HEK293 (cell line): ENCODE data around the gene GRP.
A peak's percentile ranks its signal among the peaks of the same experiment; 100 is the strongest.

Source experiments
- CTCF ChIA-PET: fragments of 350-600 bp; formaldehyde crosslinking; extraction: SDS; loops from one replicate; lab custom pipeline; 2021; ENCODE audit warnings: antibody characterized with exemption; lab: Yijun Ruan, JAX
- POLR2A ChIA-PET: fragments of 300-600 bp; formaldehyde crosslinking; extraction: SDS; loops from one replicate; lab custom pipeline; 2020; ENCODE audit warnings: antibody characterized with exemption, inconsistent platforms; lab: Yijun Ruan, JAX
- H3K27ac ChIP-seq: fragments of 200-500 bp; sonication (Bioruptor generic); 2 replicates; pipeline ENCODE4 v1.5.1; 2014; ENCODE audit warnings: low read depth, low read length, control low read depth, inconsistent platforms; ENCODE audit errors: extremely low read depth
- H3K36me3 ChIP-seq, 2 experiments: fragments of 200-500 bp in 1 of 2; sonication (Bioruptor generic) in 1 of 2; 1 replicate in 1 of 2; 2 replicates in 1 of 2; pipeline ENCODE4 v1.5.1; 2014 to 2017; ENCODE audit warnings: inconsistent platforms in 2 of 2, low read length in 2 of 2; ENCODE audit not compliant: control insufficient read depth in 2 of 2, insufficient read depth in 1 of 2
- H3K4me1 ChIP-seq: fragments of 200-500 bp; sonication (Bioruptor generic); 2 replicates; pipeline ENCODE4 v1.5.1; 2014; ENCODE audit warnings: mild to moderate bottlenecking, low read length, inconsistent platforms; ENCODE audit not compliant: control insufficient read depth, insufficient read depth
- H3K4me3 ChIP-seq: 2 replicates; pipeline ENCODE4 v1.5.1; 2011; ENCODE audit warnings: low read depth, mild to moderate bottlenecking, control low read depth, low read length, moderate library complexity
- H3K9me3 ChIP-seq: fragments of 200-500 bp; sonication (Bioruptor generic); 2 replicates; pipeline ENCODE4 v1.5.1; 2014; ENCODE audit warnings: low read depth, low read length, inconsistent platforms; ENCODE audit not compliant: control insufficient read depth, insufficient read depth
- FEZF1 ChIP-seq: fragments of 450-650 bp; formaldehyde crosslinking; IDR thresholded peaks from 2 replicates; pipeline ENCODE4 v1.5.1; 2016; ENCODE audit warnings: missing biosample characterization, missing genetic modification characterization
- HOXA7 ChIP-seq: sonication (generic); formaldehyde crosslinking; IDR thresholded peaks from 2 replicates; pipeline ENCODE4 v1.8.1; 2022; ENCODE audit warnings: missing genetic modification reagents, borderline replicate concordance
- RBAK ChIP-seq: fragments of 450-650 bp; formaldehyde crosslinking; IDR thresholded peaks from 2 replicates; pipeline ENCODE4 v1.5.1; 2016; ENCODE audit warnings: missing biosample characterization, missing genetic modification characterization
- SETDB1 ChIP-seq: IDR thresholded peaks from one replicate; pipeline ENCODE4 v1.6.1; 2017; ENCODE audit warnings: mild to moderate bottlenecking, low read length, moderate library complexity, mixed read lengths; ENCODE audit not compliant: insufficient read length
- SP3 ChIP-seq: fragments of 450-650 bp; formaldehyde crosslinking; IDR thresholded peaks from 2 replicates; pipeline ENCODE4 v1.5.1; 2016; ENCODE audit warnings: missing biosample characterization, missing genetic modification characterization
- ZIC2 ChIP-seq: fragments of 450-650 bp; formaldehyde crosslinking; IDR thresholded peaks from 2 replicates; pipeline ENCODE4 v1.5.1; 2016; ENCODE audit warnings: missing biosample characterization, missing genetic modification characterization
- ZNF112 ChIP-seq: fragments of 450-650 bp; formaldehyde crosslinking; IDR thresholded peaks from 2 replicates; pipeline ENCODE4 v1.5.0; 2017; ENCODE audit warnings: missing biosample characterization, missing genetic modification characterization
- ZNF23 ChIP-seq: fragments of 450-650 bp; formaldehyde crosslinking; IDR thresholded peaks from 2 replicates; pipeline ENCODE4 v1.5.1; 2016; ENCODE audit warnings: missing biosample characterization, missing genetic modification characterization, borderline replicate concordance
- ZNF26 ChIP-seq: fragments of 450-650 bp; formaldehyde crosslinking; IDR thresholded peaks from 2 replicates; pipeline ENCODE4 v1.5.1; 2016; ENCODE audit warnings: missing biosample characterization, missing genetic modification characterization
- ZNF266 ChIP-seq: fragments of 450-650 bp; formaldehyde crosslinking; IDR thresholded peaks from 2 replicates; pipeline ENCODE4 v1.5.1; 2016; ENCODE audit warnings: missing biosample characterization, missing genetic modification characterization, low read depth
- ZNF521 ChIP-seq: fragments of 450-650 bp; formaldehyde crosslinking; IDR thresholded peaks from 2 replicates; pipeline ENCODE4 v1.5.1; 2017; ENCODE audit warnings: missing biosample characterization, mild to moderate bottlenecking, missing genetic modification characterization
- ZNF76 ChIP-seq: fragments of 450-650 bp; formaldehyde crosslinking; IDR thresholded peaks from 2 replicates; pipeline ENCODE4; 2016; ENCODE audit warnings: low read depth, missing biosample characterization, missing genetic modification characterization, borderline replicate concordance
- TF ChIP-seq, protein P1 (sequence below): fragments of 450-650 bp; formaldehyde crosslinking; IDR thresholded peaks from 2 replicates; pipeline ENCODE4 v1.5.1; 2016; ENCODE audit warnings: missing biosample characterization, missing genetic modification characterization
- TF ChIP-seq, protein P2 (sequence below): fragments of 450-650 bp; formaldehyde crosslinking; IDR thresholded peaks from 2 replicates; pipeline ENCODE4 v1.5.1; 2017; ENCODE audit warnings: missing biosample characterization, missing genetic modification characterization

The GRP gene

GRCh38 chr18:59272891-59273758 lies 53.2 kb downstream of the GRP start, which contains the start of gene RAX:
Gene RAX (minus strand): TSS chr18:59273454. CDS start chr18:59273206, 248 bp downstream.
- H3K27ac ChIP-seq, result no peak within 1 kb of the TSS; the same call in 1 of the 2 replicates
- H3K9me3 ChIP-seq, result no peaks in the 10 kb centered on the region
- CTCF ChIA-PET, result interaction anchor here (0.6 to 7.6 kb wide), 18 partner anchors 10 to 206 kb away, joined by 3 to 41 read pairs (median 4); partner anchors contain the start of gene SEC11C
- TF ChIP-seq SP3 (tag by site-specific recombination) (peak; percentile 28; the same call in 1 of the 2 replicates), ZNF76 (tag by site-specific recombination) (no peak)
- TF ChIP-seq, all 188 proteins: peak for 1
- POLR2A ChIA-PET, result interaction anchor here (0.9 to 1.4 kb wide), 4 partner anchors 8 to 130 kb away, joined by 3 to 4 read pairs (median 4); partner anchors contain the start of gene LMAN1
- Histone ChIP-seq H3K36me3 (no peaks in the 10 kb centered on the region), H3K4me1 (no peaks in the 10 kb centered on the region), H3K4me3 (peak within 1 kb of the TSS; percentile 42)

GRCh38 chr18:59273759-59274532 lies 54.0 kb downstream of the GRP start:
- CTCF ChIA-PET, result interaction anchor here (0.6 to 7.6 kb wide), 16 partner anchors 9 to 207 kb away, joined by 3 to 41 read pairs (median 4); no protein-coding TSS in a partner anchor
- POLR2A ChIA-PET, result interaction anchor here (0.9 to 1.4 kb wide), 4 partner anchors 9 to 129 kb away, joined by 3 to 4 read pairs (median 4); partner anchors contain the start of gene LMAN1
- peak overlapping the region; percentile 27 for H3K4me3 ChIP-seq
- TF ChIP-seq HOXA7, result no peak
- TF ChIP-seq ZNF521 (tag by site-specific recombination), result no peak
- no peak for TF ChIP-seq SETDB1
- no peak for TF ChIP-seq RBAK (tag by site-specific recombination)
- TF ChIP-seq ZNF266 (tag by site-specific recombination), result no peak
- no peak for TF ChIP-seq ZNF26 (tag by site-specific recombination)
- no peak for TF ChIP-seq ZNF112 (tag by site-specific recombination)
- TF ChIP-seq, protein P1, sequence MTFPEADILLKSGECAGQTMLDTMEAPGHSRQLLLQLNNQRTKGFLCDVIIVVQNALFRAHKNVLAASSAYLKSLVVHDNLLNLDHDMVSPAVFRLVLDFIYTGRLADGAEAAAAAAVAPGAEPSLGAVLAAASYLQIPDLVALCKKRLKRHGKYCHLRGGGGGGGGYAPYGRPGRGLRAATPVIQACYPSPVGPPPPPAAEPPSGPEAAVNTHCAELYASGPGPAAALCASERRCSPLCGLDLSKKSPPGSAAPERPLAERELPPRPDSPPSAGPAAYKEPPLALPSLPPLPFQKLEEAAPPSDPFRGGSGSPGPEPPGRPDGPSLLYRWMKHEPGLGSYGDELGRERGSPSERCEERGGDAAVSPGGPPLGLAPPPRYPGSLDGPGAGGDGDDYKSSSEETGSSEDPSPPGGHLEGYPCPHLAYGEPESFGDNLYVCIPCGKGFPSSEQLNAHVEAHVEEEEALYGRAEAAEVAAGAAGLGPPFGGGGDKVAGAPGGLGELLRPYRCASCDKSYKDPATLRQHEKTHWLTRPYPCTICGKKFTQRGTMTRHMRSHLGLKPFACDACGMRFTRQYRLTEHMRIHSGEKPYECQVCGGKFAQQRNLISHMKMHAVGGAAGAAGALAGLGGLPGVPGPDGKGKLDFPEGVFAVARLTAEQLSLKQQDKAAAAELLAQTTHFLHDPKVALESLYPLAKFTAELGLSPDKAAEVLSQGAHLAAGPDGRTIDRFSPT (tag by site-specific recombination), result no peak
- H3K36me3 ChIP-seq, result no peaks in the 10 kb centered on the region
- no peak overlapping the region; the same call in 1 of the 2 replicates for H3K27ac ChIP-seq
- H3K9me3 ChIP-seq, result no peaks in the 10 kb centered on the region
- H3K4me1 ChIP-seq, result no peaks in the 10 kb centered on the region

DNA sequence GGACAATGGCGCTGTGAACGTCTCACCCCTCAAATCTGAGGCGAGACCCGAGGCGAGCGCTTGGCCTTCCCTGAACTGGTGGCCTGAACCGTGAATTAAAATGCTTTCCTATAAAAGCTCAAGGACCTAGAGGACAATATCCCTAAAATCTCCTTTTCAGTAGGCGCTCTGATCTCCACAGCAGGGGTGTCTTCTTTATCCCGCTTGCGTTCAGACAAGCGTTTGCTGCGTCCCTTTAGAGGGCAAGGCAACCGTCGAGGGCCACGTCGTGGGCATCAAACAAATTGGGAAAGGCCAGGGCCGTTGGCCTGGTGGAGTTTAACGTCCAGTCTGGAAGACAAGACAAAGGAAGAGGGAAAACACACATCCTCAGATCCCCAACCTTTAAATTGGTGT lies 54.6 kb downstream of the GRP start:
- CTCF ChIA-PET, result interaction anchor here (0.8 to 7.6 kb wide), 3 partner anchors 11 to 128 kb away, joined by 3 to 41 read pairs (median 5); no protein-coding TSS in a partner anchor

More for the DNA sequence above, 54.6 kb downstream of the GRP start:
- H3K9me3 ChIP-seq, result no peaks in the 10 kb centered on the region
- H3K4me1 ChIP-seq, result no peaks in the 10 kb centered on the region
- no peak overlapping the region for H3K27ac ChIP-seq
- H3K4me3 ChIP-seq, result no peak overlapping the region
- TF ChIP-seq ZIC2 (tag by site-specific recombination) (no peak), FEZF1 (tag by site-specific recombination) (no peak), ZNF23 (tag by site-specific recombination) (no peak)
- TF ChIP-seq, protein P2, sequence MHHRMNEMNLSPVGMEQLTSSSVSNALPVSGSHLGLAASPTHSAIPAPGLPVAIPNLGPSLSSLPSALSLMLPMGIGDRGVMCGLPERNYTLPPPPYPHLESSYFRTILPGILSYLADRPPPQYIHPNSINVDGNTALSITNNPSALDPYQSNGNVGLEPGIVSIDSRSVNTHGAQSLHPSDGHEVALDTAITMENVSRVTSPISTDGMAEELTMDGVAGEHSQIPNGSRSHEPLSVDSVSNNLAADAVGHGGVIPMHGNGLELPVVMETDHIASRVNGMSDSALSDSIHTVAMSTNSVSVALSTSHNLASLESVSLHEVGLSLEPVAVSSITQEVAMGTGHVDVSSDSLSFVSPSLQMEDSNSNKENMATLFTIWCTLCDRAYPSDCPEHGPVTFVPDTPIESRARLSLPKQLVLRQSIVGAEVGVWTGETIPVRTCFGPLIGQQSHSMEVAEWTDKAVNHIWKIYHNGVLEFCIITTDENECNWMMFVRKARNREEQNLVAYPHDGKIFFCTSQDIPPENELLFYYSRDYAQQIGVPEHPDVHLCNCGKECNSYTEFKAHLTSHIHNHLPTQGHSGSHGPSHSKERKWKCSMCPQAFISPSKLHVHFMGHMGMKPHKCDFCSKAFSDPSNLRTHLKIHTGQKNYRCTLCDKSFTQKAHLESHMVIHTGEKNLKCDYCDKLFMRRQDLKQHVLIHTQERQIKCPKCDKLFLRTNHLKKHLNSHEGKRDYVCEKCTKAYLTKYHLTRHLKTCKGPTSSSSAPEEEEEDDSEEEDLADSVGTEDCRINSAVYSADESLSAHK (tag by site-specific recombination), result no peak
- TF ChIP-seq, all 188 proteins: peak for 0
- no peaks in the 10 kb centered on the region for H3K36me3 ChIP-seq
- POLR2A ChIA-PET, result no interaction called here
